ENCODE measurements around the gene OSBP2.
"Not testable (repeated sequence)": the region's sequence is repeated elsewhere in the genome, so short reads cannot be mapped to it uniquely, and the experiment has no call there.

OSBP2 gene

GRCh38 chr22:30773919-30774318 is 79.2 kb downstream of the OSBP2 start:
- DNase-seq = no peak

DNA sequence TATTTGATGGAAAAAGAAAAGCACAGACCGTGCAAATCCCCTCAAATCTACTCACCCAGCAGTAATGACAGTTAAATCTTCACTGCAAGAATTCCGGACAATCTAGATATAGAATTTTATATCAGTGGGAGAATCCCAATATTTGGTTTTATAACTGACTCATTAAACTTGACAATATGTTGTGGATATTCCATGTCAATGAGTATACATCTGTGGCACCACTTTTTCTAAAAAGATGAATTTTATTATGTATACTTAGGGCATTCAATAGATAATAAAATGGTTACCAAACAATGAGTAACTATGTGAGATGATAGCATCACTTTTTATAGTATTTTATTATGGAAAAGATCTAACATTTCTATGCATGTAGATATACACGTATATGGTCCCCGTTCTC is 79.9 kb downstream of the OSBP2 start:
- DNase-seq = no peak

DNA sequence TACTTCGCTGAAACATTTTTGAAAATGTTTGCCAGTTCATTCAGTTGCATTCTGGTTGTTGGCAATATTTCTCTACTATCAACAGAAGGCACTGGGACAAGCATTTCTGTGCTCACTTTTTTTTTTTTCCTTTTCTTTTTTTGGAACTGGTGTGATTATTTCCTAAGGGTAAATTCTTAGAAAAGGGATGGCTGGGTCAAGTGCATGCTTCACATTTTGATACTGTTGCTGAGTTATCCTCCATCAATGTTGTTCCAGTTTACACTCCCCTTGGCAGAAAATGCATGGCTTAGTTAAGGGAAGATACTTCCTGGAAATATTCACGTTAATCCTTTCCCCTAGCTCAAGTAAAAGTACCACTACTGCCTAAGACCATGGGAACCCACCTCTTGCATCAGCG is 81.8 kb downstream of the OSBP2 start:
- DNase-seq = no peak

GRCh38 chr22:30777146-30777545 is 82.5 kb downstream of the OSBP2 start:
- DNase-seq = not testable (repeated sequence)

- no peak for DNase-seq
Measured at GRCh38 chr22:30777587-30777986, 82.9 kb downstream of the OSBP2 start.

DNA sequence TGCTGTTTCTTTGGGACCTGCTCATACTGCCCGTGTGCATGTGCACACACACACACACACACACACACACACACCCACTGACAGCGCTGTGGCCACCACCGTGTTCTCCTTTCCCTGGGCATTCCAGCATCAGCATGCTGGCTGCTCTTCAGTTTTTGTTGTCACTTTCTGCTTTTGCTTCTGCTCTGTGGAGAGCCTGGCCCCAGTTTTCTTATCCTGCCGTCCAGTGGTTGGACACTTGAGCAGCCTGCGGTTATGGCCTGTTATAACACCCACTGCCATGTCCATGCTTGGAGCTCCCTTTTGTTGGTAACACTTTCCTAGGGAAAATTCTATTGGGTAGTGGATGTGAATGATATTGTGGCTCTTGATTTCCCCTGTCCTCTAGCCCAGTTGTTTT is 83.6 kb downstream of the OSBP2 start:
- DNase-seq = no peak

- no peak for DNase-seq
Measured at GRCh38 chr22:30780026-30780425, 85.4 kb downstream of the OSBP2 start.

DNA sequence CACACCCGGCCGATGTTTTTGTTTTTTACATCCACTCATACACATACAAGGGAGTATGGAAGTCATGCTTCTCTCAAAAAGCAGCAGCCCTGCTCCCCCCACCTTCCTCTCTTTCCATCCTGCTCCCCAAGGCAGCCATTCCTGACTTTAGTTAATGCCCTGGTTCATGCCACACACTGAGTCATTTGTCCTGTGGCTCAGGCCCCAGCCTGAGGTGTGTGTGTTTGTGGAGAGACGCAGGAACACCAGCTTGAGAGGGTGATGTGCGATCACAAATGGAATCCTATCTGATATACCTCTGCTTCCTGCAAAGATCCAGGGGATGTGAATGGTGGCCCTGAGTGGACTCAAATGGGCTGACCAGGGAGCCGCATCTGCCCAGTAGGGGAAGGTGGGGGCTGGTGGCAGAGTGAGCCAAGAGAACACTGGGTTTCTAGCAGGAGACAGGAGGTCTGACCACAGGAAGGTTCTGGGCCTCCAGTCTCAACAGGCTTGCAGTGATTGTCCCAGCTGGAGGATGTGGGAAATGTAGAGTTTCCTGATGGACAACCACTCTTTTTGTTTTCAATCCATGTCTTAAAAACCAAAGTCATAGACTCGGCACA is 86.7 kb downstream of the OSBP2 start:
- DNase-seq = no peak

GRCh38 chr22:30782613-30783012 is 87.9 kb downstream of the OSBP2 start:
- DNase-seq = no peak

- DNase-seq = no peak
Measured at GRCh38 chr22:30783021-30783420, 88.3 kb downstream of the OSBP2 start.

GRCh38 chr22:30785527-30785926 is 90.9 kb downstream of the OSBP2 start:
- DNase-seq = no peak

- no peak for DNase-seq
Measured at GRCh38 chr22:30790366-30790765, 95.7 kb downstream of the OSBP2 start.

DNA sequence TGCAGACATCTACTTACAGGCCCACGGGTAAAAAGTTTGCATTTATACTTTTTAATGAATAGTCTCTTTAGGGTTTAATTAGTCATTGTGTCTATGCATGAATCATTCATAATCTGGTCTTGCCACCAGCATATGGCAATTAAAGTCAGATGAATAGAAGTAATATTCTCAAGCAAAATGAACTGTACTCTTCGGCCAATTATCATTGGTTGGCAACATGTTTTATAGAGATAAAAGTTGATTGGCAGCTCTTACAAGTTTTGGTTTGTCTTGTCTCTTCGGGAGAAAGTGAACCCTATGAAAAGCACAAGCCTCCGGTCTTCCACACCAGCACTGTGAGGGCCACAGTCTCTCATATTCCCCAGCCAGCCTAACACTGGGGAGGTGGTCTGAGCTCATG is 97.8 kb downstream of the OSBP2 start:
- DNase-seq = no peak

DNA sequence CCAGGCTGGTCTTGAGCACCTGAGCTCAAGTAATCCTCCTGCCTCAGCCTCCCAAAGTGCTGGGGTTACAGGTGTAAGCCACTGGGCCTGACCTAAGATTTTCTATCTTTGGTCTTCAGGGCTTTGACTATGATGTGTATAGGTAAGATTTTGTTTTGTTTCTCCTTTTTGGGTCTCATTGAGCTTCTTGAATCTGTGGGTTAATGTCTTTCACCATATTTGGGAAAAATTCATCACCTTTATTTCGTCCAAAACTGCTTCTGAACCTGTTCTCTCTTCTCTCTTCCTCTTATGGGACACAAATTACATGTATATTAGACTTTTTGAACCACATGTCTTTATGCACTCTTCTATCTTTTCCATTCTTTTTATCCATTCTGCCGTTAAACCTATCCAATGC is 100.4 kb downstream of the OSBP2 start:
- DNase-seq = no peak

DNA sequence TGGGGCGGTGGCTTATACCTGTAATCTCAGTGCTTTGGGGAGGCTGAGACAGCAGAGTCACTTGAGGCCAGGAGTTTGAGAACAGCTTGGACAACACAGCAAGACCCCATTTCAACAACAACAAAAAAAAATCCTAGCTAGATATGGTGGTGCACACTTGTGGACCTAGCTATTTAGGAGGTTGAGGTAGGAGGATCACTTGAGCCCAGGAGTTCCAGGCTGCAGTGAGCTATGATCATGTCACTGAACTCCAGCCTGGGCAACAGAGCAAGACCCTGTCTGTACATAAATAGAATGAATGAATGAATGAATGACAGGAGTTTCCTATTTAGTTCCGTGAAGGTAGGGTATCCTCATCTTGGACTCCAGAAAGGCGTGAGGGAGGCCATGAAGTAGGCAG is 107.0 kb downstream of the OSBP2 start:
- DNase-seq = no peak

DNA sequence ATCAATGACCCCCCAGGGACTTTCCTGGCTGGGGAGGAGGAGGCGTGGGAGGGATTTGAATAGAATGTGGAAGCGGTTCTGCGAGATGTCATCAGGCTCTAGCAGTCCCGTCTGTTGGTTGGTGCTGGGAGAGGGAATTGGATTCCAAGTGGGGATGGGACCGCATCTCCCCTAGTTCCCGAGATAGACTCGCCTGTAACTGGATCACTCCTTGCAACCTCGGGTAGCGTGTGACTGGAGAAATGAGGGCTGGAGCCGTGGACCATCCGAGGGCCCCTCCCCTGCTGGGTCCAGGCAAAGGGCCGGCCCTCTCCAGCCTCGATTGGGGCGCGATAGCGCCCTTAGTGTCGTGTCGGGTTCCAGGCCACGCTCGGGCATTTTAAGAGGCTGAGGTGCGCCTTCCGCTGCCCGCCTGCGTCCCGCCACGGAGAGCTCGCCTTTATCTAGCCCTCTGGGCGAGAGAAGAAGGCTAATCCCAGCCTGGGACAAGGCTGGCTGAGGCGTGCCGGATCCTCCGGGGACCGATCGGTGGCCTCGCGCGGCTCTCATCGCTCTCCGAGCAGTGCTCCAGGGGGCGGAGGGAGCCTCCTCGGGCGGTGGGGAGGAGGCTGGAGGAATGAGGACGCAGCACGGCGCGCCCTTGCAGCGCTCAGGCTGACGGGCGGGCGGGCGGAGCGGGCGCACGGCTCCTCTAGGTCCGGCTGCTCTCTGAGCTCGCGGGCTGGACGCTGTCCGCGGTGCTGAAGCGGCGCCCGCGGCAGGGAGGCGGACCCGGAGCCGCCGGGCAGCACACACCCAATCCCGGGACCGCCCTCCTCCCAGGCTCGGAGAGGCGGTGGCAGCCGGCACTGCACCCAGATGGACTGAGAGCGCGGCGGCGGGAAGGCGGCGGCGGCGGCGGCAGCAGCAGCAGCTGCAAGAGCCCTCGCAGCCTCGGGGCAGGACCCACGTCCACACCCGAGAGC is 107.8 kb downstream of the OSBP2 start:
- DNase-seq = peak; percentile 67

GRCh38 chr22:30803679-30804078 is 109.0 kb downstream of the OSBP2 start:
- DNase-seq = no peak

GRCh38 chr22:30804626-30805025 is 110.0 kb downstream of the OSBP2 start:
- no peak for DNase-seq

GRCh38 chr22:30806391-30806861 is 111.8 kb downstream of the OSBP2 start:
- no peak for DNase-seq

DNA sequence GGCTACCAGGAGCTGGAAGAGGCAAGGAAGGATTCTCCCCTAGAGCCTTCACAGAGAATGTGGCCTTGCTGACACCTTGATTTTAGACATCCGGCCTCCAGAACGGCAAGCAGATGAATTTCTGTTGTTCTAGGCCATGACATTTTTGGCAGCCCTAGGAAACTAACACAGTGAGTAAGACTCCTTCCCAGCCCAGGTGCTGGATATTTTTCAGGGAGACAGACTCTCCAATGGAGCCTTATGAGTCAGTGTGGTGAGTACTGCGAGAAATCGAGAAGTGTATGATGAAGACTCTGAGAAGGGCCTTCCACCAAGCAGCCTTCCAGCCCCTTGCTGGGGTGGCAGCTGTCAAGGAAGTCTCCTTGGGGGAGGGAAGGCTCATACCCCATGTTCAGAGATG is 114.4 kb downstream of the OSBP2 start:
- no peak for DNase-seq

DNA sequence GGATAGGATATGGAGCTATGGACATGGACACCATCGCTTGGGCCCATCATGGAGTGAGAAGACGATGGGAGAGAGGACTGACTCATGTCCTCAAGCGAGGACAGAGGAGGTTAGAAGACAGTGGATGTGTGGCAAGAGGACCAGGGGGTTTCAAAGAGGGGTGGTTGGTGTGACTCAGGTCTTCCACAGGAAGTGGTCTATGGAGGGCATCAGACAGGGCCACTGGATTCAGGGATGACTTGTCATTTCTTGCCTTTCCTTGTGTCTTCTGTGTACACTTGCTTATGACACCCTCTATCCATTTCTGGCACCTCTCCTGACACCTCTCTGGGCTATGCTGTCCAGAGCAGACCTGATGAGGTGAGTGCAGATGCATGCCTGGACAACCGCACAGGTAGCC is 115.4 kb downstream of the OSBP2 start:
- DNase-seq = no peak

- DNase-seq = no peak
Measured at GRCh38 chr22:30813936-30814335, 119.3 kb downstream of the OSBP2 start.

GRCh38 chr22:30816413-30816812 is 121.7 kb downstream of the OSBP2 start:
- DNase-seq = no peak

DNA sequence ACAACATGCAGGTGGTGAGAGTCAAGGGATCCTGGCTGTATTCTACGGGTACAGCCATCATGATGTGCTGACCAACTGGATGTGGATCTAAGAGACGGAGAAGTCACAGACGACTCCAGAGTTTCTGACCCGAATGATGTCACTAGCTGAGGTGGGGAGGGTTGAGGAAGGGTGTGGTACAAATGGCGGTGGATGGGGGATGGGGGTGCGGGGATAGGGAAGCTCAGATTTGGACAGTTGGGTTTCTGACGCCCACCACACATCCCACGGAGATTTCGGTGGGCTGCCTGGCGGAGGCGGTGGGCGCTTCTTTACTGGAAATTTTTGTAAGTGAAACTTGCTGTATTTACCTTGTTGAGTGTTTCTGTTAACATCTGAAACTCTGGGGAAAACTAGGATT is 126.7 kb downstream of the OSBP2 start:
- no peak for DNase-seq

Data from activated naive CD4-positive, alpha-beta T cell treated with anti-CD3 and anti-CD28 coated beads, Interleukin-2, amount 50 U/mL, for 16 hours (primary cell).